Epidermal melanocyte (primary cell): ENCODE measurements around the gene ZDHHC11B.
A peak's percentile ranks its signal among the peaks of the same experiment; 100 is the strongest.

Experiments used
- DNase-seq: peaks from one replicate; pipeline ENCODE4 v3.0.0; 2011; ENCODE audit warnings: low spot score; ENCODE audit not compliant: insufficient read length

Gene ZDHHC11B

GRCh38 chr5:674630-675011 lies 109.9 kb downstream of the ZDHHC11B start:
- DNase-seq: no peak

DNA sequence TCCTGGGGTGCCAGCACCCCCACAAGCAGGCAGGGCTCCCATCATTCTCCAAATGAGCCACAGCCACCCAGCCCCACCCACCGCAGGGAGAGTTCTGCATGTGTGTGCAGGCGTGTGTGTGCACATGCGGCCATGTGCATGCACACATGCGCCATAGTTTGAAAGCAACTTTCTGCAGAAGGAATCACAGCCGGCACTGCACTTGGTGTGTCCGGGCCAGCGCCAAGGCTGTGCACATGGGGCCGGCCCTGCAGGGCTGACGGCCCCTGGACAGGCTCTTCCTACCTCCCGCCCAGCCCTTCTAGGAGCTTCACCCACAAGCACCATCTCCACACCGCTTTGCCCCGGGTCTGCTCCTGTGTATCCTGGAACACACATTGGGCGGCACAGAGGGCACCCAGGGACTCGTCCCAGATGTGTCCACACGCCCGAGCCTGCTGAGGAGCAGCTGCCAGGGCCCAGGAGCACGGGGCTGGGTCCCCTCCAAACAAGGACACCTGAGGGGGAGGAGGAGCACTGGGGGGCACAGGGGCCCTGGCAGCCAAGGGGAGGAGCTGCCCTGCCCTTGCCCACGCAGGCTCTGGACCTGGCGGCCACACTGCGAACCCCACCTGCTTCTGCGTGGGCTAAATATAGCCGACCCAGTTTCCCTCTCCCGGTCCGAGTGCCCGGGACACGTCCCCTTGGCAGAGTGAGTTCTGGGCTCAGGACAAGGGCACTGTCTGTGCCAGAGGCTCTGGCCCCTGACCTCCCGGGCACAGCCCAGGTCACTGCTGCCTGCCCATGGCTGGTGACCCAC lies 110.5 kb downstream of the ZDHHC11B start:
- DNase-seq: no peak

GRCh38 chr5:673161-673830 lies 111.2 kb downstream of the ZDHHC11B start:
- DNase-seq: no peak

DNA sequence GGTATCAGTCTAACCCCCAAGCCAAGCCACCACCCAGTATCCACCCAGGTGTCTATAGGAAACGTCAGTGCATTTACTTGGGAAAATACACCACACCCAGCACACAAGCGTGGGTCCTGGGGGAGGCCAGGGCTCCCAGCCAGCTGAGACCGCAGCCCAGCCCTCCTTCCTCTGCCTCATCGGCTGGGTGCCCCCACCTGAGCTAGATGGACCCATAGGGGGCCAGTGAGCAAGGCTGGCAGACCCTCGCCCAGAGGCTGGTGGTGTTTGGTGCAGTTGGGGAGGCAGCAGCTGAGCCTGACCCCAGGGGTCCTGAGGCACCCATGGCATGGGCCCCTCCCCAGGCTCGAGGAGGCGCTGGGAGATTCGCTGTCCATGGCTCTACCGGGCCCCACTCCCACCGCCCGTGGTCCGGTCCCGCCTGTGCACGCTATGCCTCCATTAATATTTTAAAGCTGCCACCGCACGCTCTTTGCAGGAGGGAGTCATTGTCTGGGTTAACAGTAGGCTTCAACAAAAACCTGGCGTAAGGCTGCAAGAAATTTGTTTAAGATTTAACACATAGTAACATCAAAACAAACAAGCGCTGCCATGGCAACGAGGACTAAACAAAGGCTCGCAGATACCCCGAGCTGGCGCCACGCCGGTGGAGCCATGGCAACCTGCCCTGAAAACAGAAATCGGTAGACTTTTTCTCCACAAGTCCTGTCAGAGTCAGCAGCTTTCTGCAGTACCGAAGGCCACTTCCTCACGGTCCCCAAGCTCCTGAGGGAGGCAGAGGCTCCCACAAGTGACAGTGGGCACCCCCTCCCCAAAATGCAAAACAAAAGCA lies 112.0 kb downstream of the ZDHHC11B start:
- peak; percentile 52 for DNase-seq

DNA sequence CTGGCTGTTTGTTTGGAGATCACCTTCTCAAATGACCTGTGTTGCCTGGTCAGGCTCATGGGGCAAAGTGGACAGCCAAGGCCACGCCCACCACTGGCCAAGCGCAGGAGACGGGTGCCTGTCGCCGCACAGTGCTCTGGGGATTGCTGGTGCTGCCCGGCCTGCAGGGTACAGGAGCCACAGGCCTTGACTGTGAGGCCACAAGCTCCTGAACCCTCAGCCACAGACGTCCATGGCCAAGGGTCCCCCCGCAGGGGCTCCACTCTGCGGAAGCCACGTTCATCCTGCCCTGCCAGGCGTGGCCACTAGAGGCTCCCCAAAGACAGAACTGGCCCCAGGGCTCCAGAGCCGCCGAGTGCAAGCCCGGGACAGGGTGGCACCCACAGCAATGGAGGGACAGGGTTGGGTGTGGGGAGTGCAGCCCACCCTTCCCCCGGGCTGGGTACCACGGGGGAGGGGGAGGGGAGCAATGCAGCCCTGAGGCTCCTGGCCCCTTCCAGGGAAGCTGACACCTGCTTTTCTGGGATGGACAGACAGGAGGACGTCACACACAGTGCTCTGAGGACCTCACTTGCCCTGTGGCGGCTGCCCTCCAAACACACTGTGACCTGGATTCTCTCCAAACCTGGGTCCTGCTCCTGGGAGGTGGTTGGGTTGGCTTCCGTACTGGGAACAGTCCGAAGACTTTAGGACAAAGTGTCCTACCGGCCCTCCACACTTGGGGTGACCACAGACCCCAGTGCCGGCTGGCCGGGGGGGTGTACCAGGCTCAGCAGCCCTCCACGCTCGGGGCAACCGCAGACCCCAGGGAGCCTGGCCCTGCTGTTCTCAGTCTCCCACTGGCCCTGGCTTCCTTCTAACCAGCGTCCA lies 112.8 kb downstream of the ZDHHC11B start:
- peak; percentile 73 for DNase-seq

- no peak for DNase-seq
Observed at GRCh38 chr5:670396-671270, 113.9 kb downstream of the ZDHHC11B start.

- DNase-seq: no peak
Observed at GRCh38 chr5:669842-670395, 114.6 kb downstream of the ZDHHC11B start.

GRCh38 chr5:669111-669841 lies 115.3 kb downstream of the ZDHHC11B start:
- no peak for DNase-seq

DNA sequence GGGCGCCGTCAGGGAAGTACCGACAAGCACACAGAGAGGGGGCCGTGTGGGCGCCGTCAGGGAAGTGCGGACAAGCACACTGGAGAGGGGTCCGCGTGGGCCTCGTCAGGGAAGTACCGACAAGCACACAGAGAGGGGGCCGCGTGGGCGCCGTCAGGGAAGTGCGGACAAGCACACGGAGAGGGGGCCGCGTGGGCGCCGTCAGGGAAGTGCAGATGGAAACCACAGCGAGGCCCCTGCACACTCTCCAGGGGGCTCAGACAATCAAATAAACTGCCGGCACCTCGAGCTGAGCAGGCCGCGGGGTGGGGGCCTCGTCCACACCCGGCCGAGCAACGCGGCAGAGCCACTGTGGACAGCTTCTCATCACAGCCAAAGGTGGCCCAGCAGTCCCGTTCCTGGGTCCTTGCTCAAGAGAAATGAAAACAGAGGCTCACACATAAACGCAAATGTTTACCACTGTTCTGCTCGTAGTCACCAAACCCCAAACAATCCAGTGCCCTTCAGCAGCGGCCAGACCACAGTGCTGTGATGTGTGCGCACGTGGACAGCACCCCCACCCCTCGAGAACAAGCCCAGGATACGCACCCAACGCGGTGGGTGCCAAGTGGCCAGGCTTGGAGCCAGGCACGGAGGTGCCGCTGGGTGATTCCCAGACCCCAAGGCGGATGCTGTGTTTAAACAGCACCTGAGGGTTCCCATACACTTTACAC lies 116.1 kb downstream of the ZDHHC11B start:
- no peak for DNase-seq

GRCh38 chr5:666816-667498 lies 117.6 kb downstream of the ZDHHC11B start:
- no peak for DNase-seq

GRCh38 chr5:665956-666711 lies 118.4 kb downstream of the ZDHHC11B start:
- no peak for DNase-seq

DNA sequence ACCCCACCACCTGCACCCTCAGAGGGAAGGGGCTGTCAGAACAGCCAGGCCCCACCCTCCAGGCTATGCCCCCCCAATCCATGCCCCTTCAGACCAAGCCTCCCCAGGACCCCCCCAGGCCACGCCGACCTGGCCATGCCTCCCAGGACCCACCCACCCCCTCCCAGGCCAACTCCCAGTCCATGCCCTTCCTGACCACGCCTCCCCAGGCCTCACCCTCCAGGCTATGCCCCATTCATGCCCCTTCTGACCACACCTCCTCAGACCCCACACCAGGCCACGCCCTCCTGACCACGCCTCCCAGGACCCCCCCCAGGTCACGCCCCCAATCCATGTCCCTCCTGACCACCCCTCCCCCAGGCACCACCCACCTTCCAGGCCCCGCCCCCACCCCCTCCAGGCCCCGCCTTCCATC lies 119.0 kb downstream of the ZDHHC11B start:
- DNase-seq: no peak

- no peak for DNase-seq
Observed at GRCh38 chr5:664994-665360, 119.6 kb downstream of the ZDHHC11B start.

DNA sequence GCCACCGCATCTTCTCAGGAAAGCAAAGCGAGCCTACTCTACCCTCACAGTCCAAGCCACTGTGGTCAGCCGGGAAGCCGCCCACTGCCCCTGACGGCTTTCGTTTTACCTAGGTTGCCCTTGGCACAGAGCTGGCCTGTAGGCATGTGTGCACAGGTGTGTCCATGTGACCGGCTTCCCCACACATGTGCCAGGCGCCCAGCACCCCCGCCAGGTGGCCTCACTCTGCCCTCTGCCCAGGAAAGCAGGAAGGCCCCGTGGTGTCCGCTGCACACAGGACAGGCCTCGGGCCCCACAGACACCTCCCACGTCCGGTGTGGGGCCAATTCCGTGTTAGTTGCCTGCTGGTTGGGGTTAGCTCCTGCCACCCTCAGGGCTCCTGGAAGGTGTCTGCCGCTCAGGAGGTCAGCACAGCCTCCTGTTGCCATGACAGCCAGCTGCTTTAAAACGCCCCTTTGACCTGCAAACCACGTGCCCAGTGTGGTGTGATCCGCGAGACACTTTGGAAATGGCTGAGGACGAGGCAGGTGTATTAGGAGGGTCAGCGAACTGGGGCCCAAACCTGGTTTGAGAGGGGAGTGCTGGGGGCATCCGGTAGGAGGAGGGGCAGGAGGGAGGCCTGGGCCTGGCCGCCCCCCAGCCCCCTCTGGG lies 120.1 kb downstream of the ZDHHC11B start:
- DNase-seq: no peak

DNA sequence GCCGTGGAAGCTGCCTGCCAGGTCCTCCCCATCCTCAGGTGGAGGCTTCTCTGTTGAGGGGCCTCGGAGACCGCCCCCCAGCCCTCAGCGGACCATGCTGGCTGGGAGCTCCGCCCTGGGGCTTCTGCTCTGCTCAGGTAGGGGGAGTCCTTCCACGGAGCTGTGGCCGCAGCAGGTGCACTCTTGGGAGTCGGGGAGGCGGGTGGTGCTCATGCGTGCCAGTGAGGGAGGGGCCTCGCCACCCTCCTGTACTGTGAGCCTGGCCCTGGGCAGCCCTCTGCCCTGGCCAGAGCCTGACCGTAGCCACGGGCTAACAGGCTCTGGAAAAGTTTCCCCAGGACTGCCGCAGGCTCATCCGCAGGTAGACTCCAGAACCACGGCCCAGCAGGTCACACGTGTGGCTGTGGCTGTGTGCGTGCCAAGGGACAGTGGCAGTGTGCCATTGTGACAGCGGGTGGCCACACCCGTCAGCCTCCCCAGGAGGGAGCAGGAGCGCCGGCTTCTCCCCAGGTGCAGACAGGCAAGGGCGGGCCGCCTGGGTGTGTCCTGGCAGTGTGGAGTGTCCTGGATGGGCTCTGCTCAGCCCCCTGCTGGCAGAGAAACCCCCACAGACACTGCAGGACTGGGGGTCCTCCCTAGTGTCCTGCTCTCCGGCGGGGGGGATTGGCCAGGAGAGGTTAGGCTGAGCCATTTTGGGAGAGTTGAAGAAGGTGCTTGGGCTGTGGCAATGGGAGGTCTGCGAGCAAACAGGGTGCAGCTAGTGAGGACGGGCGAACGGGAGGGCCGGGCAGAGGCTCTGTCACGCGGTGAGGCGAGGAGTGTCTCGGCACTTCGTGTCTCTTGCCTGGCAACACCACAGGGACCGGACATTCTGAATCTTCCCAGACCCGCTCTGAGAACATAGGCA lies 120.8 kb downstream of the ZDHHC11B start:
- no peak for DNase-seq
